Osteoblast (primary cell): Measurements from ENCODE around the gene MMP23B. TPM values are rescaled to one million over a fixed set of nuclear protein-coding genes. Genes with fewer than 3 reads are reported as not detected.

Source experiments
- DNase-seq: peaks from one replicate; pipeline ENCODE4 v3.0.0; 2011; ENCODE audit warnings: low spot score, mixed read lengths; ENCODE audit not compliant: insufficient read length; ENCODE audit errors: missing footprints
- H2AFZ ChIP-seq: 2 replicates; pipeline ENCODE4 v1.6.0; 2011; ENCODE audit warnings: mild to moderate bottlenecking, low read length
- H3K27ac ChIP-seq: 2 replicates; pipeline ENCODE4 v1.5.1; 2011; ENCODE audit warnings: mild to moderate bottlenecking, low read depth, low read length, moderate library complexity
- H3K27me3 ChIP-seq: 2 replicates; pipeline ENCODE4 v1.6.0; 2012; ENCODE audit warnings: mild to moderate bottlenecking, control low read depth, inconsistent platforms, low read length, moderate library complexity; ENCODE audit not compliant: insufficient read depth
- H3K36me3 ChIP-seq: 2 replicates; pipeline ENCODE4 v1.5.1; 2011; ENCODE audit warnings: mild to moderate bottlenecking, low read length, control low read depth, moderate library complexity; ENCODE audit not compliant: insufficient read depth
- H3K4me1 ChIP-seq: 2 replicates; pipeline ENCODE4 v1.5.1; 2011; ENCODE audit warnings: mild to moderate bottlenecking, low read length, control low read depth, moderate library complexity; ENCODE audit not compliant: insufficient read depth
- H3K4me2 ChIP-seq: 2 replicates; pipeline ENCODE4 v1.6.0; 2011; ENCODE audit warnings: mild to moderate bottlenecking, low read length; ENCODE audit not compliant: insufficient read depth
- H3K4me3 ChIP-seq: fragments of 200-600 bp; sonication (generic); 3 replicates; pipeline ENCODE4 v1.5.1; 2012; ENCODE audit warnings: mild to moderate bottlenecking, low read length, inconsistent platforms; ENCODE audit not compliant: insufficient read depth
- H3K79me2 ChIP-seq: 2 replicates; pipeline ENCODE4 v1.6.0; 2012; ENCODE audit warnings: mild to moderate bottlenecking, low read length, control low read depth, inconsistent platforms; ENCODE audit not compliant: insufficient read depth
- H3K9me3 ChIP-seq: 2 replicates; pipeline ENCODE4 v1.5.1; 2011; ENCODE audit warnings: low read depth, low read length, control low read depth
- H4K20me1 ChIP-seq: 2 replicates; pipeline ENCODE4 v1.6.0; 2012; ENCODE audit warnings: mild to moderate bottlenecking, low read length, control low read depth; ENCODE audit not compliant: insufficient read depth
- total RNA-seq: library from RNA; depleted of rRNA; stranded (reverse); fragments of >200 nt; gene quantifications from 2 replicates; pipeline ENCODE4 v1.2.3, GENCODE V29; 2012
- TF ChIP-seq, protein P1 (sequence below): IDR thresholded peaks from 2 replicates; pipeline ENCODE4 v1.5.1; 2011; ENCODE audit warnings: mild to moderate bottlenecking, low read depth, low read length, moderate library complexity; ENCODE audit errors: extremely low read depth

MMP23B gene
- total RNA-seq, 1 donor = 1.1 TPM

DNA sequence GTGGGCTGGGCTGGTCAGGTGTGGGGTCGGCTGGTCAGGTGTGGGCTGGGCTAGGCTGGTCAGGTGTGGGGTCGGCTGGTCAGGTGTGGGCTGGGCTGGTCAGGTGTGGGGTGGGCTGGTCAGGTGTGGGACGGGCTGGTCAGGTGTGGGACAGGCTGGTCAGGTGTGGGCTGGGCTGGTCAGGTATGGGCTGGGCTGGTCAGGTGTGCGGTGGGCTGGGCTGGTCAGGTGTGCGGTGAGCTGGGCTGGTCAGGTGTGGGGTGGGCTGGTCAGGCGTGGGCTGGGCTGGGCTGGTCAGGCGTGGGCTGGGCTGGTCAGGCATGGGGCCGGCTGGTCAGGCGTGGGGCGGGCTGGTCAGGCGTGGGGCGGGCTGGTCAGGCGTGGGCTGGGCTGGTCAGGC is 25.7 kb upstream of the MMP23B start:
- Histone ChIP-seq H3K27me3 (peaks cover 5% of the 10 kb centered on the region), H4K20me1 (no peaks in the 10 kb centered on the region), H3K4me2 (no peak overlapping the region), H3K4me3 (no peak overlapping the region), H3K36me3 (no peaks in the 10 kb centered on the region), H3K27ac (no peak overlapping the region), H2AFZ (no peak overlapping the region), H3K9me3 (no peaks in the 10 kb centered on the region), H3K4me1 (no peaks in the 10 kb centered on the region), H3K79me2 (no peaks in the 10 kb centered on the region)
- TF ChIP-seq, protein P1, sequence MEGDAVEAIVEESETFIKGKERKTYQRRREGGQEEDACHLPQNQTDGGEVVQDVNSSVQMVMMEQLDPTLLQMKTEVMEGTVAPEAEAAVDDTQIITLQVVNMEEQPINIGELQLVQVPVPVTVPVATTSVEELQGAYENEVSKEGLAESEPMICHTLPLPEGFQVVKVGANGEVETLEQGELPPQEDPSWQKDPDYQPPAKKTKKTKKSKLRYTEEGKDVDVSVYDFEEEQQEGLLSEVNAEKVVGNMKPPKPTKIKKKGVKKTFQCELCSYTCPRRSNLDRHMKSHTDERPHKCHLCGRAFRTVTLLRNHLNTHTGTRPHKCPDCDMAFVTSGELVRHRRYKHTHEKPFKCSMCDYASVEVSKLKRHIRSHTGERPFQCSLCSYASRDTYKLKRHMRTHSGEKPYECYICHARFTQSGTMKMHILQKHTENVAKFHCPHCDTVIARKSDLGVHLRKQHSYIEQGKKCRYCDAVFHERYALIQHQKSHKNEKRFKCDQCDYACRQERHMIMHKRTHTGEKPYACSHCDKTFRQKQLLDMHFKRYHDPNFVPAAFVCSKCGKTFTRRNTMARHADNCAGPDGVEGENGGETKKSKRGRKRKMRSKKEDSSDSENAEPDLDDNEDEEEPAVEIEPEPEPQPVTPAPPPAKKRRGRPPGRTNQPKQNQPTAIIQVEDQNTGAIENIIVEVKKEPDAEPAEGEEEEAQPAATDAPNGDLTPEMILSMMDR = no peak
- DNase-seq = peak; percentile 38

DNA sequence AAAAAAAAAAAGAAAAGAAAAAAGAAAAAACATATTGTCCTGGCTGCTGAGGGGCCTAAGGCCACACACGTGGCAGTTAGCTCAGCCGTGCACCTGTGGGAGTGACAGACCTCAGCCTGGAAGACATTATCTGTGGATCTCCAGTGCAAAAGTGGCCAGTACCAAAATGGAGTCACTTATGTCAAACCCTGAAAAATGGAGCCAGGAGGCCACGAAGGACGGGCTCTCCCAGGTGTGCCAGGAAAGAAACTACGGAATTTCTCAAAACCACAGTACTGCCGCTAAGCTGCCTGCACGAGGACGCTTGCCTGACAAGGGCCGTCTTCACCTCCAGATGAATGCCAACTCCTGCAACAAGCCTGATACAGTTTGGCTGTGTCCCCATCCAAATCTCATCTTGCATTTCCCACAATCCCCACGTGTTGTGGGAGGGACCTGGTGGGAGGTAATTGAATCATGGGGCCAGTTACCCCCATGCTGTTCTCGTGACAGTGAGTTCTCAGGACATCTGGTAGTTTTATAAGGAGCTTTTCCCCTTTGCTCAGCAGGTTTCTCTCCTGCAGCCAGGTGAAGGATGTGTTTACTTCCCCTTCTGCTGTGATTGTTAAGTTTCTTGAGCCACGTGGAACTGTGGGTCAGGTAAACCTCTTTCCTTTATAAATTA is 22.0 kb upstream of the MMP23B start:
- H3K27ac ChIP-seq = no peak overlapping the region
- no peak overlapping the region for H2AFZ ChIP-seq
- peaks cover 16% of the 10 kb centered on the region for H4K20me1 ChIP-seq
- no peak overlapping the region for H3K4me2 ChIP-seq
- H3K4me3 ChIP-seq = no peak overlapping the region
- no peaks in the 10 kb centered on the region for H3K27me3 ChIP-seq
- no peaks in the 10 kb centered on the region for H3K9me3 ChIP-seq
- no peaks in the 10 kb centered on the region for H3K36me3 ChIP-seq
- peaks cover 12% of the 10 kb centered on the region for H3K4me1 ChIP-seq
- H3K79me2 ChIP-seq = peaks cover 11% of the 10 kb centered on the region
- DNase-seq = peak; percentile 27
- TF ChIP-seq, protein P1 = no peak

DNA sequence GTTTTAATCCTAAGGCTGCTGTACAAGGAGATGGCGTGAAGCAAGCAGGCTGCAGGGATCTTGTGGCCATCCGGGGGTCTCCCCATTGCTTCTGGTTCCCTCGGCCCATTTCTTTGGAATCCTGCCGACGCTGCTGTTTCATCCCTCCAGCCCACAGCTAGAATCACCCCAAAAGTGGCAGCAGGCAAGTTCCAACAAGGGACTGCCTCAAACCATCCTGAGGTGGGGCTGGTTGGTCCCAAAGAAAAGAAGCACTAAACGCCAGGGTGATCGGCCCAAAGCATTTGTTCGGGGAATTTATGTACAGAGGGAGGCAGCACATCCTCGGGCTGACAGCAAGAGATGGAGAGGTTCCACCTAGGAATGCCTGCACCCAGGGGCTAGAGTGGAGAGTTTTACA is 21.2 kb upstream of the MMP23B start:
- Histone ChIP-seq H3K79me2 (peaks cover 13% of the 10 kb centered on the region), H4K20me1 (peaks cover 17% of the 10 kb centered on the region), H3K36me3 (no peaks in the 10 kb centered on the region), H2AFZ (no peak overlapping the region), H3K27me3 (no peaks in the 10 kb centered on the region), H3K27ac (no peak overlapping the region), H3K9me3 (no peaks in the 10 kb centered on the region), H3K4me1 (peaks cover 12% of the 10 kb centered on the region), H3K4me2 (no peak overlapping the region), H3K4me3 (no peak overlapping the region)
- TF ChIP-seq, protein P1 = no peak
- DNase-seq = peak; percentile 83

DNA sequence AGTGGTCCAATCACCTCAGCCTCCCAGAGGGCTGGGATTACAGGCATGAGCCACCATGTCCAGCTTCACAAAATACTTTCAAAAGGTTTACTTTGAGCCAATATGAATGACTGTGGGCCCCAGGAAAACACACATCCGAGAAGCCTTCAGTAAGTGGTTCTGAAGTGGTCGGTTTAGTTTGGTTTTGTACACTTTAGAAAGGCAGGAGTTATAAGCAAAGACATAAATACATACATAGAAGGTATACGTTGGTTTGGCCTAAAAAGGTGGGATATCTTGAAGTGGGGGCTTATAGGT is 19.9 kb upstream of the MMP23B start:
- H3K4me3 ChIP-seq = no peak overlapping the region
- no peaks in the 10 kb centered on the region for H3K27me3 ChIP-seq
- no peak overlapping the region for H3K27ac ChIP-seq
- TF ChIP-seq, protein P1 = no peak
- no peak overlapping the region for H3K4me2 ChIP-seq
- peaks cover 21% of the 10 kb centered on the region for H3K79me2 ChIP-seq
- H3K36me3 ChIP-seq = no peaks in the 10 kb centered on the region
- no peak overlapping the region for H2AFZ ChIP-seq
- no peaks in the 10 kb centered on the region for H3K9me3 ChIP-seq
- DNase-seq = no peak
- peaks cover 22% of the 10 kb centered on the region for H4K20me1 ChIP-seq
- H3K4me1 ChIP-seq = peaks cover 20% of the 10 kb centered on the region
